ENCODE measurements around the gene PRAMEF11.
"Not testable (repeated sequence)": the region's sequence is repeated elsewhere in the genome, so short reads cannot be mapped to it uniquely, and the experiment has no call there.

The PRAMEF11 gene

GRCh38 chr1:12799730-12800129, 31.5 kb downstream of the PRAMEF11 start:
- DNase-seq (ENCODE audit: low read depth): no peak
- H3K27me3 ChIP-seq (replicated peaks; ENCODE audit: control insufficient read depth, insufficient read depth, low read length): no peaks in the 10 kb centered on the region
- H3K4me1 ChIP-seq (ENCODE audit: control insufficient read depth, insufficient read depth, low read length): no peaks in the 10 kb centered on the region
- no peaks in the 10 kb centered on the region for H3K36me3 ChIP-seq (ENCODE audit: control insufficient read depth, insufficient read depth, low read length, severe bottlenecking)
- H3K9me3 ChIP-seq (ENCODE audit: control insufficient read depth, low read length): peaks cover 3% of the 10 kb centered on the region
- no peak overlapping the region for H3K4me3 ChIP-seq (ENCODE audit: low read length)
- H3K9ac ChIP-seq (ENCODE audit: low read length): no peak overlapping the region

GRCh38 chr1:12798911-12799310, 32.3 kb downstream of the PRAMEF11 start:
- no peak overlapping the region for H3K4me3 ChIP-seq (ENCODE audit: low read length)
- no peak for DNase-seq (ENCODE audit: low read depth)
- no peaks in the 10 kb centered on the region for H3K27me3 ChIP-seq (replicated peaks; ENCODE audit: control insufficient read depth, insufficient read depth, low read length)
- H3K4me1 ChIP-seq (ENCODE audit: control insufficient read depth, insufficient read depth, low read length): no peaks in the 10 kb centered on the region
- H3K9ac ChIP-seq (ENCODE audit: low read length): no peak overlapping the region
- H3K9me3 ChIP-seq (ENCODE audit: control insufficient read depth, low read length): no peaks in the 10 kb centered on the region
- no peaks in the 10 kb centered on the region for H3K36me3 ChIP-seq (ENCODE audit: control insufficient read depth, insufficient read depth, low read length, severe bottlenecking)

GRCh38 chr1:12791097-12791496, 40.1 kb downstream of the PRAMEF11 start, which contains the start of gene PRAMEF1:
Gene PRAMEF1, plus strand, starts transcription at chr1:12791397. Its CDS starts 1,831 bp downstream, at chr1:12793228.
- H3K9me3 ChIP-seq (ENCODE audit: control insufficient read depth, low read length); H3K4me3 ChIP-seq (ENCODE audit: low read length); H3K4me1 ChIP-seq (ENCODE audit: control insufficient read depth, insufficient read depth, low read length); DNase-seq (ENCODE audit: low read depth); H3K36me3 ChIP-seq (ENCODE audit: control insufficient read depth, insufficient read depth, low read length, severe bottlenecking); H3K27me3 ChIP-seq (replicated peaks; ENCODE audit: control insufficient read depth, insufficient read depth, low read length); H3K9ac ChIP-seq (ENCODE audit: low read length): not testable (repeated sequence)

- not testable (repeated sequence) for DNase-seq (ENCODE audit: low read depth)
- peaks cover 11% of the 10 kb centered on the region for H3K9me3 ChIP-seq (ENCODE audit: control insufficient read depth, low read length)
These were observed 46.5 kb downstream of the PRAMEF11 start for GRCh38 chr1:12784729-12785128.

GRCh38 chr1:12783783-12784182, 47.4 kb downstream of the PRAMEF11 start:
- not testable (repeated sequence) for H3K27me3 ChIP-seq (replicated peaks; ENCODE audit: control insufficient read depth, insufficient read depth, low read length); H3K4me3 ChIP-seq (ENCODE audit: low read length); H3K4me1 ChIP-seq (ENCODE audit: control insufficient read depth, insufficient read depth, low read length); DNase-seq (ENCODE audit: low read depth); H3K9ac ChIP-seq (ENCODE audit: low read length); H3K36me3 ChIP-seq (ENCODE audit: control insufficient read depth, insufficient read depth, low read length, severe bottlenecking)
- peaks cover 11% of the 10 kb centered on the region for H3K9me3 ChIP-seq (ENCODE audit: control insufficient read depth, low read length)

More at GRCh38 chr1:12784729-12785128, 46.5 kb downstream of the PRAMEF11 start:
- H3K4me3 ChIP-seq (ENCODE audit: low read length); H3K36me3 ChIP-seq (ENCODE audit: control insufficient read depth, insufficient read depth, low read length, severe bottlenecking); H3K27me3 ChIP-seq (replicated peaks; ENCODE audit: control insufficient read depth, insufficient read depth, low read length); H3K9ac ChIP-seq (ENCODE audit: low read length); H3K4me1 ChIP-seq (ENCODE audit: control insufficient read depth, insufficient read depth, low read length): not testable (repeated sequence)

- not testable (repeated sequence) for DNase-seq (ENCODE audit: low read depth); H3K36me3 ChIP-seq (ENCODE audit: control insufficient read depth, insufficient read depth, low read length, severe bottlenecking); H3K27me3 ChIP-seq (replicated peaks; ENCODE audit: control insufficient read depth, insufficient read depth, low read length); H3K4me3 ChIP-seq (ENCODE audit: low read length); H3K4me1 ChIP-seq (ENCODE audit: control insufficient read depth, insufficient read depth, low read length); H3K9ac ChIP-seq (ENCODE audit: low read length)
- H3K9me3 ChIP-seq (ENCODE audit: control insufficient read depth, low read length): peaks cover 11% of the 10 kb centered on the region
These were observed 49.7 kb downstream of the PRAMEF11 start for GRCh38 chr1:12781488-12781887.

GRCh38 chr1:12778907-12779306, 52.3 kb downstream of the PRAMEF11 start:
- no peaks in the 10 kb centered on the region for H3K4me1 ChIP-seq (ENCODE audit: control insufficient read depth, insufficient read depth, low read length)
- no peaks in the 10 kb centered on the region for H3K36me3 ChIP-seq (ENCODE audit: control insufficient read depth, insufficient read depth, low read length, severe bottlenecking)
- no peak overlapping the region for H3K9ac ChIP-seq (ENCODE audit: low read length)
- H3K4me3 ChIP-seq (ENCODE audit: low read length): no peak overlapping the region
- H3K27me3 ChIP-seq (replicated peaks; ENCODE audit: control insufficient read depth, insufficient read depth, low read length): peaks cover 9% of the 10 kb centered on the region
- peaks cover 8% of the 10 kb centered on the region for H3K9me3 ChIP-seq (ENCODE audit: control insufficient read depth, low read length)
- no peak for DNase-seq (ENCODE audit: low read depth)

- no peak for DNase-seq (ENCODE audit: low read depth)
- H3K36me3 ChIP-seq (ENCODE audit: control insufficient read depth, insufficient read depth, low read length, severe bottlenecking): no peaks in the 10 kb centered on the region
- no peaks in the 10 kb centered on the region for H3K4me1 ChIP-seq (ENCODE audit: control insufficient read depth, insufficient read depth, low read length)
- no peak overlapping the region for H3K9ac ChIP-seq (ENCODE audit: low read length)
- H3K27me3 ChIP-seq (replicated peaks; ENCODE audit: control insufficient read depth, insufficient read depth, low read length): peaks cover 15% of the 10 kb centered on the region
- H3K4me3 ChIP-seq (ENCODE audit: low read length): no peak overlapping the region
- H3K9me3 ChIP-seq (ENCODE audit: control insufficient read depth, low read length): peaks cover 13% of the 10 kb centered on the region
These were observed 53.1 kb downstream of the PRAMEF11 start for GRCh38 chr1:12778061-12778460.

- H3K9me3 ChIP-seq (ENCODE audit: control insufficient read depth, low read length): peaks cover 13% of the 10 kb centered on the region
- H3K4me3 ChIP-seq (ENCODE audit: low read length): no peak overlapping the region
- H3K4me1 ChIP-seq (ENCODE audit: control insufficient read depth, insufficient read depth, low read length): no peaks in the 10 kb centered on the region
- H3K9ac ChIP-seq (ENCODE audit: low read length): no peak overlapping the region
- H3K27me3 ChIP-seq (replicated peaks; ENCODE audit: control insufficient read depth, insufficient read depth, low read length): peaks cover 25% of the 10 kb centered on the region
- no peaks in the 10 kb centered on the region for H3K36me3 ChIP-seq (ENCODE audit: control insufficient read depth, insufficient read depth, low read length, severe bottlenecking)
- DNase-seq (ENCODE audit: low read depth): no peak
These were observed 54.2 kb downstream of the PRAMEF11 start for GRCh38 chr1:12776801-12777557.

- H3K4me3 ChIP-seq (ENCODE audit: low read length): no peak overlapping the region
- no peak overlapping the region for H3K9ac ChIP-seq (ENCODE audit: low read length)
- H3K9me3 ChIP-seq (ENCODE audit: control insufficient read depth, low read length): peaks cover 13% of the 10 kb centered on the region
- H3K4me1 ChIP-seq (ENCODE audit: control insufficient read depth, insufficient read depth, low read length): no peaks in the 10 kb centered on the region
- peaks cover 37% of the 10 kb centered on the region for H3K27me3 ChIP-seq (replicated peaks; ENCODE audit: control insufficient read depth, insufficient read depth, low read length)
- no peak for DNase-seq (ENCODE audit: low read depth)
- no peaks in the 10 kb centered on the region for H3K36me3 ChIP-seq (ENCODE audit: control insufficient read depth, insufficient read depth, low read length, severe bottlenecking)
These were observed 55.8 kb downstream of the PRAMEF11 start for GRCh38 chr1:12775443-12775842.

GRCh38 chr1:12774801-12775345, 56.3 kb downstream of the PRAMEF11 start:
- Histone ChIP-seq H3K9ac (ENCODE audit: low read length) (no peak overlapping the region), H3K4me3 (ENCODE audit: low read length) (no peak overlapping the region), H3K9me3 (ENCODE audit: control insufficient read depth, low read length) (peaks cover 13% of the 10 kb centered on the region), H3K27me3 (replicated peaks; ENCODE audit: control insufficient read depth, insufficient read depth, low read length) (peaks cover 37% of the 10 kb centered on the region), H3K36me3 (ENCODE audit: control insufficient read depth, insufficient read depth, low read length, severe bottlenecking) (no peaks in the 10 kb centered on the region), H3K4me1 (ENCODE audit: control insufficient read depth, insufficient read depth, low read length) (no peaks in the 10 kb centered on the region)
- no peak for DNase-seq (ENCODE audit: low read depth)
